ENCODE results near the gene NDRG2.

DNA sequence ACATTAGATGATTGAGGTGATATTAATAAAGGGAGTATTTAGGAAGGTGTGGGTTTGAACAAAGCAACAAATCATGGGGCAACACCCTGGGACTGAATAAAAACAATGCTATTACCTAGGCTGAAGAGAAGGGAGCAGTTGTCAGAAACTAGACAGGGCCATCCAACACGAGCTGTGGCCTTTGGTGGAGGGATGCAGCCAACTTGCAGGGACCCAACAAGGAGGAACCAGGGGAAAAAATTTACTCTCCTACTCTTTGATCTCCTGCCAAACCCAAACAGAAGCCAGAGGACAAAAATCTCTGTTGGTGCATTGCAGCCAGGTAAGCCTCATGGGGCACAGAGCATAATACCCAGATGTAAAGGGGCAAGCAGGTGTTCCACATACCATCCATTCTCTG lies 13.7 kb downstream of the NDRG2 start:
- TF ChIP-seq ZNF274 (IDR thresholded peaks at IDR 0.05; ENCODE audit: low read depth, low read length) (no peak), YY1 (IDR thresholded peaks at IDR 0.05; ENCODE audit: insufficient read depth, insufficient read length) (no peak)

Data from NT2/D1 (cell line).